ENCODE data around the gene LYSMD1.

The LYSMD1 gene

DNA sequence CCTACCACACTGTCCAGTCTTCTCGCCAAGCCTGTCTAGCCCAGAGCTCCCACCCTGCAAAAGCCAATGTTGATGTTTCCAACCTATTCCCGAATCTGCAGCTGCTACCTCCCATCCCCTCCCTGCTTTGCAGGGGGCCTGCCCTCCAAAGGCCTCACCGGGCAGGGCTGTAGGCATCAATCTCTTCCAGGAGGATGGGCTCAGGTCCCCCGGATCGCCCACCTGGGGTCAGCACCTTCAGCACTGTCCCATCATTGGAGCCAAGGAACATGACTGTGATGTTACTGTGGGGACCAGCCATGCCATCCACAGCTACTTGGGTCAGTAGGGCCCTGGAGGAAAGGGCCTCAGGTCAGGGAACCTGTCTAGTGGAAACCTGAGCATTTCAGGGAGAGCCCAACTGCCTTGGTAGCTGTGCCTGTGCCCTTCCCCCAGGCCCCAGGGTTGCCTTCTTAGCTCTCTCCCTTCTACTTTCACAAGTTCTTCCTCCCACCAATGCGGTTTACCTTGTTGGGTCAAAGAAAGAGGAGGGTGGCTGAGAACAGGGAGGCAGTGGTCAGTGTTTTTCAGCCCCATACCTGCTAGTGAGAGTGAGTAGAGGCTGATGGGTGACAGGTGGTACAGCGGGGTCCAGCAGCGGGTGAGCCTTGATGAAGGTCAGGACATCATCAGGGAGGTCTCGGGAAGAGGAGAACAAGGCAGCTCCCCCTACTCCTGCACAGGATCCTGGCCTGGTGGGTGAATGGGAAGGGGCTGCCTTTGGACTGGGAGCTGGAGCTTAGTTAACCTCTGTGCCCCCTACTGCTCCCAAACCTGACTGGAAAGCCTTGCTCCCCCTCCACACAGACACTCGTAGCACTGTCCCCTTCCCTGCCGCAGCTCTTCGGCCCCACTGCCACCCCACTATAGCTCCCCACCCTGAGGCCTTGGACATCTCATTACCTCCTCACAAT, 30.0 kb downstream of the LYSMD1 start:
- no peak for DNase-seq

DNA sequence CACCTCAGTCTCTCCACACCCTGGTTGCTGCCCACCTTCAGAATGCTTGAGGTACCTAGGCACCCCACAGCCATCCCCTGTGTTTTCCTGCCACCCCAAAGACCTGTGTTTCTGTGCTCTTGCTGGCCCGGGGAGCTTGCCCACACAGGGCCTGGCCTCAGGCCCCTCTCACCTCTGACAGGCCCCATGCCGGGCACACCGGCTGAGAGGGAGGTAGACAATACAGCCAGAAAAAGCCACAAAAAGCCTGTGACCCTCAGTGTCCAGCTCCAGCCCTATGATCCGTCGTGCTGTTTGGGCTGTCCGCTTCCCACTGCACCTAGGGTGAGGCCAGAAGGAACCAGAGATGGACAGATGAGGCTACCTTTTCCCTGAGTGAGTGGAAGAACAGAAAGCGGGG, 30.7 kb downstream of the LYSMD1 start:
- DNase-seq: no peak

DNA sequence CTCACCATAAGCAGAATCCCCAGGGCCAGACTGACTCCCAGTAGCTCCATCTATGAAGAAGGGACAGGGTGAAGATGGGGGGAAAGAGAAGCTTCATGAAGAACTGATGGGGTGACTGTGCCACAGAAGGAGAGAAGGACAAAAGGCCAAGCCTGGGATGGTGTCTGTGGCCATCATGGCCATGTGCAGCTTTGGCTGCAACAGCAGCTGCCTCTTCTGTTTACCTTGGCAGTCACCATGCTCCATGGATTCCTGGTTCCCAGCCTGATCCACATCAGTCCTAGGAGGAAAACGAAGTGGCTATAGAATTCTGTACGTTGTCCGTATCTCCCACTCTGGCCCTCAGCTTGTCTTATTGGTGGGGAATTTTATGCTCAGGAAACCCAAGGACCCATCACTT, 31.3 kb downstream of the LYSMD1 start:
- DNase-seq: no peak

DNA sequence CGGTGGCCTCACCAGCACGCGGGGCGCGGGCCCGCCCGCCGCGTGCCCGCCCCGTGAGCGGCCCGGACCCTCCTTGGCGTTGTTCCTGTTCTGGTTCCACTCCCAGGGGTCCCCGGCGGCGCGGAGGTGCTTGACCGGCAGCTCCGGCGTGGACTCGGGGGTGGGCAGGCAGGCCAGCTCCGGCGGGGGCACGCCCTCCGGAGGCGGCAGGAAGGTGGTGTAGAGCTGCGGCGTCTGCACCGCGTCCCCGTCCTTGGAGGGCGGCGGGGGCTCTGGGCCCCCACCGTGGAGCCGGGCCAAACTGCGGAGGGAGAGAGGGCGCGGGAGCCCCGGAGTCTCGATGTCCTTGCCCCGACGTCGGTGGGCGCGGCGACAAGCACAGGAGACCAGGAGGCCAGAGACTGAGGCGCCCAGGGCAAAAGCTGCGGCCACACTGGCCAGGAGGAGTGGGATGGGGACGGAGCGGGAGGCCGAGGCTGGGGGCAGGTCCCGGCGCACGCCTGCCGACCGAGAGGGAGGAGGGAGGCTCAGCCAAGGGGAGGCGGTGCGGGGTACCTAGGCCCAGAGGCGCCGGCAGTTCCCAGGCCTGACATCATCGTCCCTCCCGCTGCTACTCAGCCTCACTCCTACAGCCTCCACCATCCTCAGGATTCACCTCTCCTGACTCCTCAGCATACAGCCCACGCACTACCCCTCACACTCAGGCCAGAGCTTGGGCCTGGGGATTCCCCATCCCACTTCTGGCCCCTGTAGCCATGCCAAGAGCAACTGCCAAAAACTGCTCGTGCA, 32.5 kb downstream of the LYSMD1 start:
- DNase-seq: no peak

DNA sequence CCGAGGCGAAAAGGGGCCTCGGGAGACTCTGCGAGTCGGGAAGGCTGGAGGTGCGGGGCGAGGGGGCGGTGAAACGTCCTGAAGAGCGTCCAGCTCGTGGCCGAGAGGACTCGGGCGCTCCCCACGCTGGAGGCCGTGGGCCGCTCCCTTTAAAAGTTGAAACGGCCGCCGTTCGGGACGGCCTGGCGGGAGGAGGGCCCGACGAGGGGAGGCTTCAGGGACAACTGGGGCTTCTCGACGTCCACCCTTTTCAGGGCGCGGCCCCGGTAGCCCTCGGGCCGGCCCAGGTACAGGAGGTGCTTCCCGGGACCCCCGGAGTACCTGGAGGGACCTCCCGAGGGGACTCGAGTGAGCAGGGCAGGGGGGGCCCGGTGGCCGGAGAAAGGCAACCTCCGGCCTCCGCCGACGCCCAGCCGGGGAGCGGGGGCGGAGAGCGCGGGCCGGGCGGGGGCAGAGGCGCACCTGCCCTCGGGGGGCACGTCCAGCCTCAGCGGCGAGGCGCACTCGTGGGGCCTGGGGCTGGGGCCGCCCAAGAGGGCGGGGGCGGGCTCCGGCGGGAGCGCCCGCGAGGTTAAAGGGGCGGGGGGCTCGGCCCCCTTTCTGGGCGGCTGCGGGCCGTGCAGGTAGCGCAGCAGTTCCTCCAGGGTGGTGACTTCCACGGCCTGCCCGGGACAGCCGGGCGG, 33.2 kb downstream of the LYSMD1 start:
- DNase-seq: no peak

DNA sequence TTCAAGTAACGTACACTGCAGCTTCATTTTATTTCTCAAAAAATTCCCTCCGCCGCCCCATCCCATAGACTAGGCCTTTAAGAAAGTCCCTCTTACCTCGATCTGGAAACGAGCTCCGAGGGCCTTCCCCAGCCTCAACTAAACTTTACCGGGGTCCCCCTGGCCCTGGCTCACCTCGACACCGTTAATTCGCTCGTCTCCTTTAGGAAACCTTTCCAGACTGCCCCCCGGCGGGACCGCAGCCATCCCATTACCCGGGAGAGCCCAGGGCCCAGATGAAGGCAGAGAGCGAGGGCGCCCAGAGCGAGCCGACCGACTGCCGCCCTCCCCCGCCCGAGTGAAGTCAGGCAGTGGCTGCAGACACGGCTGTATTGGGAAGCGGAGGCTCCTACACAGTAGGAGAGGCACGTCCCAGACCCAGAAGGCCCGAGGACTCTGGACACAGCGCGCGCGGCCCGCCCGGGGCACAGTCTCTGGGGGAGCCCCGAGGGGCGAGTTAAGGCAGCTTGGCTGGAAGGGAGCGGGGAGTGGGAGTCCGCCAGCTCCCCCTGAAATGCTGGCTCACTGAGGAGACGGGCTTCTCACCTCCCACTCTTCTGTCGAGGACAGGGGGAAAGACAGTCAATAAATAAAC, 33.9 kb downstream of the LYSMD1 start:
- DNase-seq: no peak

DNA sequence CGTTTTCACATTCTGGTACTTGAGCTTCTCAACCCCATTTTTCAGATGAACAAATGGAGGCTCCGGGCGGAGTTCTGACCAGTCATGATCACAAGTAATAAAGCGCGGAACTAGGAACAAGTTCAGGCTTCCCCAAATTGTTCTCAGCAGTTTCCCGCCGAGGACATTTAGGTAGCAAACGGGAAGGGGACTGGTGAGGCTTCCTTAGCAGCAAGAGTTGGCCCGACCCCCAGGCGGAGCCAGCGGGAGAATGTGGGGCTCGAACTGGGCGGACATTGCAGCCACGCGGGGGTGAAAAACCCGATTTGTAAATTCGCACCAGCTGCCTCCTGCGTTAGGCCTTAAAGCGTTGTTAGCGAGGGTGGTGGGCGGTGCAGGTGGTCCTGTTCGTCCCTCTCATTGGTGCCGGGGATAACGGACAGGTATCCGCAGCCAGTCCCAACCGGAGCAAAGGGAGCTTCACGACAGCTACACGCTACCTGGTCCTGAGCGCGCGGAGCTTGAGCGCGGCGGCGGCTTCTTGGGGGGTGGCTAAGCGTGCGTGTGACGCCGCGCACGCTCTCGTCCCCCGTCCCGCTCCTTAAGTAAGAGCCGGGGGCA, 34.6 kb downstream of the LYSMD1 start:
- DNase-seq: peak; percentile 70

DNA sequence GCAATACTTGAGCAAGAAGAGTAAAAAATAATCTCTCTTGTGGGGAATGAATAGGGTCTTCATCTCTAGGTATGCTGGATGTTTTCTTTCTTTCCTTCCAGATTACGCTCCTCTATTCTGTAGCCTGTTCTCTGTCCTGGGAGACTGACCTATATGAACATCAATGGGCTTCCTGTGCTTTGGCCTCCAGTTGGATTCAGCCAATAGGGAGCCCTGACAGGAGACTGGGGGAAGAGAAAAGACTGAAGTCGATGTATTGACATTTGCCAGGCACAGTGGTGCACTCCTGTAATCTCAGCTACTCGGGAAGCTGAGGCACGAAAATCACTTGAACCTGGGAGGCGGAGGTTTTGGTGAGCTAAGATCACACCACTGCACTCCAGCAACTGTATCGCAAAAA, 36.9 kb downstream of the LYSMD1 start:
- DNase-seq: no peak

DNA sequence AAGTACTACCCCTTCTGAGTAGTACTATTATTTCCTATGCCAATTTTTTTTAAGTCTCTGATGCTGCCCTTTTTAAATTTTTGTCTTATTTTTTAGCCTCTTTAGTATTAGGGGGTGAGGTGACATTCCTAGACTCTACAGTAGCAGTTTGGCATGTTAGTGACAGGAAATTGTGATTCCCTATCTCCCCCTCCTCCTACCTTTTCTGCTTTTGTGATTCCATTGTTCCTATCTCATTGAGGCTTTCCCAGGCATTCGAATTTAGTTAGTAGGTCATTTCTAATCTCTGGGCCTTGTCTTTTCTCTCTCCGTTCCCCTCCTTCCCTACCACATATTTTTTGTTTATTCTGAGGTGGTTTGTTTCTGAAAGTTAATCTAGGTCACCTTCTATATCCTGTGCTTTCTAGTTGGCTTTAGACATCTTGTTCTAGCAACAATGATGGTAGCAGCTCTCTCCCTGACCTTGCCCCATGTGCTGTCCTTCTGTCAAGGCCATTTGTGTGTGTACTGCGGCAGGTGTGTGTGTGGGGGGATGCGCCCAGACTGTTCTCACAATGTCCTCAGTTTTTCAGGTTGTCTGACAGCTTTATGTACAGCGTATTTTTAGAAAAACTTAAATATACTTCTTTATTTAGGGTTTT, 40.8 kb downstream of the LYSMD1 start:
- DNase-seq: no peak

DNA sequence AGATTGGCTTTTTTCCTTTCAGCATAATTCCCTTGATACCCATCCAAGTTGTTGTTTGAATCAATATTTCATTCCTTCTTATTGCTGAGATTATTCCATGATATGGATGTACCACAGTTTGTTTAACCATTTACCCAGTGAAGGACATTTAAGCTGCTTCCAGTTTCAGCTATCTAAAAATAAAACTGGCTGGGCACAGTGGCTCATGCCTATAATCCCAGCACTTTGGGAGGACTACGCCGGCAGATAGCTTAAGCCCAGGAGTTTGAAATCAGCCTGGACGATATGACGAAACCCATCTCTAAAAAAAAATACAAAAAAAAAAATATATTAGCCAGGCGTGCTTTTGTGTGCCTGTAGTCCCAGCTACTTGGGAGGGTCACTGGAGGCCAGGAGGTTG, 51.8 kb downstream of the LYSMD1 start:
- DNase-seq: no peak
